Raji (cell line): Measurements from ENCODE around the gene FBXO36.
A peak's percentile ranks its signal among the peaks of the same experiment; 100 is the strongest.

ENCODE experiments used
- POLR2A ChIP-seq: IDR thresholded peaks from 2 replicates; pipeline ENCODE4 v1.6.1; 2011; ENCODE audit warnings: low read depth, low read length, control low read depth; ENCODE audit not compliant: insufficient read depth

The FBXO36 gene

DNA sequence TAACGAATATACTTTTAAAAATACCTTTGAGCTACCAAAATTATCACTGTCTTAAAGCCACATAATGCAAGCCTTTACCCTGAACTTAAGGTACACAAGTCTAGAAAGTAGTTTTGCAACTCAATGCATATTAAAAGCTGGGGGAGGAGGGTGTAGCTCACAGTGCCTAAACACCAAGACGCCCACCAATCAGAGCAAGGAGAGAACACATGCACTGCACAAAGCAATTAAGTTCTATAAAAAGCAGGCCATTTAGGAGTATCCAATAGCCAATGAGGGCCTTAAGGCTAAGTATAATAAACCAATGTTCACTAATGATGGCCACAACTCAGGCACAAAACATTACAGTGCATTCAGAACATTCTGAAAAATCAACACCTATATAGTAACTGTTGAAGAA lies 16.7 kb upstream of the FBXO36 start:
- TF ChIP-seq POLR2A: no peak

DNA sequence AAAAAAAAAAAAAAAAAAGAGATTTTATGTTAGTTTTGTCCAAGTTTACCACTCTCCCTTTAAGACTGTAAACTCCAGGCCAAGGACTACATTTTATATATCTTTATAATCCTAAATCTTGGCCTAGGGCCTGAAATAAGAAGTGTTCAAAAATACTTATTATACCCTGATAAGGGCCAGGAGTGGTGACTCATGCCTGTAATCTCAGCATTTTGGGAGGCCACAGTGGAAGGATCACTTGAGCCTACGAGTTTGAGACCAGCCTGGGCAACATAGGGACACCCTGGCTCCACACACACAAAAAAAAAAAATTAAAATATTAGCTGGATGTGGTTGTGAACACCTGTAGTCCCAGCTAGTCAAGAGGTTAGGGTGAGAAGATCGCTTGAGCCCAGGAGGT lies 13.2 kb upstream of the FBXO36 start:
- TF ChIP-seq POLR2A: no peak

DNA sequence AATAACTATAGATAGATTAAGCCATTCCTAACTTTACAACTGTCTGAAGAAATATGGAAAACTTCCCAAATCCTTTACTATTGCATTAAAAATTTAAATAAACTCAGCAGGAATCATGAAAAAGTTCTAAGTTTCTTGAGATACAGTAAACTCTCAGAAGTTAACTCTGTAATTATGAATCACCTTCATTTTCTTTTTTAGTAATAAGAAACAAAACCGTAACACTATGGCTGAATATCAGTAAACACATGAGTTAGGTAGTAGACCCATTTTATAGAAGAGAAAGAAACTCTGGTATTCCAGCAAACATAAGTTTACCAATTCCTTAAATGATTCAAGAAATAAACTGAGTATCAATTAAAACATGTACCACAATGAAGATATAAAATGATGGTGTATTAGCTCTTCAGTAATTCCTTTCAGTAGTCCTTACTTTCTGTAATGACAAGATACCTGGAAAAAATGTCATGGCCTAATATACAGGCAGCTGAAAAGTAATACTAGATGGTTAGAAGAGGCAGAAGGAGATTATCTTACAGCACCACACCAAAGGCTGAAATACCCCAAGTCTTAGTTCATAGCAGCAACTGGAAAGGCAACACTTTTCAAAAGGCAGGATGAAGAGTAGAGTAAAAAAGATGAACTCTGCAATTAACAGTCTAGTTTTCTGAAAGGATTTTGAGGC lies 12.0 kb upstream of the FBXO36 start:
- no peak for TF ChIP-seq POLR2A

DNA sequence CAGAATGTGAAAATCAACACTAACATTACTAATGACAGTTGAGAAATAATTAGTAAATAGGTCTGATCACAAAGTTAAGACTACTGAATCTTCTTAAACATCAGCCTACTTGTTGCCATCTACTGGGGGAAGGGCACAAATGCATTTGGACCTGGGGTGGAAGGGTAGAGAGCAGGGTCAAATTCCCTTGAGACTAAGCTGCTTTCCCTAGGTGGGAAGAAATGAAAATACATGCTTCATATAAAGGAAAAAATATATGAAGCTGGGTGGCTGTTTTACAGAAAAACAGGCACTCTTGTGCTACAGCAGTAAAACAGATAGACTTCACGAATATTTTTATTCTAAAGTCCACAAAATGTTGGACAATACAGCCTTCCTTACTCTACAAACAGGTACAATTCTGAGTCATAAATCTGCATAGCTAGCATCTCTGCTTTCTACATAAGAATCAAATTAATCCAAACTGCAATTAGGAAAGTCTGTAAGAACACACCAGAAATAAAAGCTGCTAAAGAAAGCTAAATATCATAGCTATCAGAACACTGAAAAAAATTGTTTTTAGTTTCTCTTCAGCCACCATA lies 11.4 kb upstream of the FBXO36 start:
- TF ChIP-seq POLR2A: no peak

DNA sequence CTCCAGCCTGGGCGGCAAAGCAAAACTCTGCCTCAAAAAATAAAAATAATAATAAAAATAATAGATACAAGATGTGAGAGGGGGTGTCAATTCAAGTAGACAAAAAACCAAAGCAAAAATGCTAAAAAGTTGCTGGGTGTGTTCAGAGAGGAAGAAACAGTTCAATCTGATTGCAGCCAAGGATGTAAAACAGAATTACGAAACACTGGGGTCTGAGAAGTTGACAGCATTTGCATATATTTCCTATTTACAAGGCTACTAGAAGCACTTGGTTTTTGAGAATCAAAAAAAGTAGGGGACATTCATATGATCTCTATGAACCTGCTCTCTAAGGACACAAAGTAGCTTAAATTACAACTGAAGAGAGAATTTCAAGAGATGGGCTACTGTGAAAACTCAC lies 8.1 kb upstream of the FBXO36 start:
- no peak for TF ChIP-seq POLR2A

DNA sequence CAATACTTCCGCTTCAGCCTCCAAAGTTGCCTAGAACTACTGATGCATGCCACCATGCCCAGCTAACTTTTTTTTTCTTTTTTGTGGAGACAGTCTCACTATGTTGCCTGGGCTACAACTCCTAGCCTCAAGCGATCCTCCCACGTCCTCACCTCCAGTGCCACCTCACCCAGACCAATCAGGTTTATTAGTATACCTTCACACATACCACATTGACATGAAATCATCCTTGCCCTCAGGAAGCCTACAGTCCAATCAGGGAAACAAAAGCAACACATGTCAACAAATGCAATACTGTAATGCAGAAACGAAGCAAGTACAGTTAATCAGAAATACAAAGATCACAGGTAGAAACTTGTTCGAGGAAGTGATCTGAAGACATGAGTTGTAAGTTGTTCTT lies 4.5 kb upstream of the FBXO36 start:
- no peak for TF ChIP-seq POLR2A

DNA sequence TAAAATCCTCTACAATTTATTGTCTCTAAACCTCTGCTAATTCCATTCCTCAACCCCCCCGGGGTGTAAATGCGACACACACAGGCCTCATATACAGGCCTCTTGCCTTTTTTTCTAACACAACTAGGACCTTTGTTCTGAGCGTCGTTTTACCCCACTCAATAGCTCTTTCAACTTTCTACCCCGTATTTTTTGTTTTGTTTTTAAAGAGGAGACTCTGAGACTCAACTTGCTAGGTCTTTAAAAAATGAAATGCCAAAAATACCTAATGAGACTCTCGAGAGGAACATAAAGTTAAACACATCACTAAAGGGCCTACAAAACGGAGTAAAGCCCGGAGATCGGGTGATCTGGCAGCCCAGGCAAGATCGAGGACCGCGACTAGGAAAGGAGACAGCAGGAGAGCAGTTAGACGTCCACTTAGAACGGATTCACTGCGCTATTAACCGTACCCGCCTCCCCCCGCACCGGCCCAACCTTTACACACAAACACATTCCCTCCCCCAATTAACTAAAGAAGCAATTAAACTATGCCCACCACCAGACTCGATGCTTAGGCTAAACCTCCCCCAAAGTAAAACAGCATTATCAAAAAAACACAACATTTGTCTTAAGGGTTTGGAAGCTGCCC lies 2.2 kb upstream of the FBXO36 start:
- no peak for TF ChIP-seq POLR2A

DNA sequence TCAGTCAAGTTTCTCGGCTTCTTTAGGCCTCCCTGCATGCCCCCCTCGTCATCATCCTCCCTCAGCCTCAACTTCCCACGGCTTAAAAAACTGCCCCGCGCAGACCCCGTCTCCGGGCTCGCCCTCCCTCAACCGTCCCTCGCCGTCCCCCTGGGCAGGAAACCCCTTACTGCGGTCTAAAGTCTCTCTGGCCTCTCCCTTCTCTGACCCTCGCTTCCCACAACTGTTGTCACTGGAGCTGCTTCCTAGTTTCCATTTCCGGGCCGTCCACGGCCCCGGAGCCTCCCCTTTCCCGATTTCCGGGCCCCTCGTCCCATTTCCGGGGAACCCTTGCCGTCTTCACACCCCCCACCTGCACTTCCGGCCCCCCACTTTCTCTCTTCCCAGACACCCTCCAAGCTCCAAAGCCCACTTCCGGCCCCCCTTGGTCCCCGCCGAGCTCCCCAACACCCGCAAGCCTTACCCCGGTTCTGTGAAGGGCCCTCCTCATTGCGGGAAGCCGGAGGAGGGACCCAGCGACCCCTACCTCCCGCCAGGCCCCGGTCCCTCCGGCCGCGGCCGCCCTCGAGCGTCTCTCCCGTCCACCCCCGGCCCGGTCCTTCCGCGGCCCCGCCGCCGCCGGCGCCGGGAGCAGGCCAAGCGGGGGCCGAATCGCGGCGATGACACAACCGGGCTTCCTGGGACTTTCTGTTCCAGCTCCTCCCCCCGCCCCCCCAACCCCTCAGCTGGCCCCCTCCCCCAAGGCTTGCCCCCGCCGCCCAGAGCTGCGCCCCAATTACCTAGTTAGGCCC lies 1.0 kb upstream of the FBXO36 start:
- TF ChIP-seq POLR2A: no peak

DNA sequence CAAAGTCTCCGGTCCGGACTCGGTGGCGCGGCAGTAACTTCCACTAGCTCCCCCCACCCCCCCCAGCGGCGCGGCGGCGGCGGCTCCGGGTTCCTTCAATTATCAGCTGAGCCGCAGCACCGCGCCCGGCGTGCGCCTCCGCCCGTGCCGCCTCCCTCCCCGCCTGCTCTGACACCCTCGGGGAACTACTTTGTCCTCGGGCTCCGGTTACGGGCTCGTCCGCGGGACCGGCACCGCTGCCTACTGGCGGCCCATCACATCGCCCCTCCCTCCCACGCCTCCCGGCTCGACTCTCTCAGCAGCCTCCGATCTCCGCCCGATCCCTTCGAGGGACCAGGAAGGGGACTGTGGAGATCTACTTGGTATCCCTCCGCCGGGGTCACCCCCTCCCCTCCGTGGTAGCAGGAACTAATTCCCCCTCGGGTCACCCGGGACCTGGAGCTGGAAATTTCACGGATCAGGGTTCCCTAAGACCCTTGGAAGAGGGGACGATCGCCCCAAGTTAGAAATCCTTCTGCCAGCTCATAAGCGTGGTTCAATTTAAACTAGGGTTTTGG lies 333 bp upstream of the FBXO36 start, which contains the start of gene TRIP12:
TSS of gene TRIP12 (minus strand) at position 118 of the 557 bp plus-strand sequence. CDS start 41,930 bp downstream, outside the sequence.
- TF ChIP-seq POLR2A: peak; percentile 38; the same call in 1 of the 2 replicates

DNA sequence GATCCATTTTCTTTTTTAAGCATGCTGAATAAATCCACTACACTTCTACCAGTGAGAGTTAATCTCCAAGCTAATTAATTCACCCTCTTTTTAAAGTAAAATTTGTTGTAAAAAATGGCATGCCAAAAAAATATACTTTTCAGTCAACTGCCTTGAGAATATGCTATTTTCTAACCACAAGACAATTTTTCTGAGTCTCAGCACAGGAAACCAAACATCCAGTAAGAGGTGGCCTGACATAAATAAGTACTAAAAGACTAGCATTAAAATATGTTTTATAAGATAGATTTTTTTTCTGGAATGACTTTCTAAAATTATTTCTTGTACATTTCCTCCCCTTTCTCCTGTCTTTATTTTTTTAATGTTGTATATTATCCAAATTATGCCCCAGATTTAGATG lies 2.9 kb downstream of the FBXO36 start:
- no peak for TF ChIP-seq POLR2A

DNA sequence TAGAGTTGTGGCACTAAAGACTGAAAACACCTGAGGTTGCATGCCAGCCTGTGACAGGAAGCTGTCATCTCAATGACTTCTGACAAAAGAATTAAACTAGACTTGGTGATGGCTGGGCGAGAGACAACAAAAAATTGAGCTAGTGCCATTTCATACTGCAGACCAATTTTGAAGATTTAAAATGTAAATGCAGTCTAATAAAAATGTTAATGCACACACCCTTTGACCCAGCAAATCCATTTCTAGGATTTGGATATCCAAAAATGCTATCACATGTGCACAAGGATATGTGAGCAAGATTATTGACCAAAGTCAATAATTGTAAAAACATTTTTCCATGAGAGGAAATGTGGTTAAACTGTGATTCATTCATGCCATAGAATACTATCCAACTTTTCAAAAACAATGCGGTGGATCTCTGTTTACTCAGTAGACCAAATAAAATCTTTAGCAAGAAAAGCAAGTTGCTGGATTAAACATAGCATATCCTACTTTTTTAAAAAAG lies 5.6 kb downstream of the FBXO36 start:
- TF ChIP-seq POLR2A: no peak

DNA sequence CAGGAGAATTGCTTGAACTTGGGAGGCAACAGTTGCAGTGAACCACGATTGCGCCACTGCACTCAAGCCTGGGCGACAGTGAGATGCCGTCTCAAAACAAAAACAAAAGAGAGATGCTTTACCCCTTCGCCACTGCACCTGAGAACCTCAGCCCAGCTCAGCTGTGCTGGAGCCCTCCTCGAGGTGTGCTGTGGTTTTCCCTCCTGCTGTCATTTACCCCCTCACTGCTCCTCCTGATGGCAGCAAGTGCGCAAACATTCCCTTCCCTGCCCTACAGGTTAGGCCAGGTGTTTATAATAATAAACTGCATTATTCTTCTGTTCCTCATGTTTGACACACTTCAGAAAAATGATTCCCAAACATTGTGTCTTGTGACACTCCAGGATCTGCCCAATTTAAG lies 8.4 kb downstream of the FBXO36 start:
- no peak for TF ChIP-seq POLR2A

DNA sequence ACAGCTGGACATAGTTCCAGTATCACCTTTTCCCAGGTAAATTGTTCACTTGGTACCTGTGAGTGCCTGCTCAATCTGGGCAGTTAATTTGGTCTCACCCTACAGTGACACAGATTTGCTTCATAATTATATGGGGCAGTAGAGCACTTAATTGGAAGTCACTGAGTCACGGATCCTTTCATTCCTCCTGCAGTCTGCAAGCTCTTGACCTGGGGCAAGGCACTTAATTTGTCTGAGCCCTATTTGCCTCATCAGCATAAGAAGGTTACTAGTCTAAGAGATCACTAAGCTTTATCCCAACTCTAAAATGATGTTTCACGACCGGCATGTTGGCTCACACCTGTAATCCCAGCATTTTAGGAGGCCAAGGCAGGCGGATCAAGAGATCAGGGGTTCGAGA lies 8.9 kb downstream of the FBXO36 start:
- no peak for TF ChIP-seq POLR2A

DNA sequence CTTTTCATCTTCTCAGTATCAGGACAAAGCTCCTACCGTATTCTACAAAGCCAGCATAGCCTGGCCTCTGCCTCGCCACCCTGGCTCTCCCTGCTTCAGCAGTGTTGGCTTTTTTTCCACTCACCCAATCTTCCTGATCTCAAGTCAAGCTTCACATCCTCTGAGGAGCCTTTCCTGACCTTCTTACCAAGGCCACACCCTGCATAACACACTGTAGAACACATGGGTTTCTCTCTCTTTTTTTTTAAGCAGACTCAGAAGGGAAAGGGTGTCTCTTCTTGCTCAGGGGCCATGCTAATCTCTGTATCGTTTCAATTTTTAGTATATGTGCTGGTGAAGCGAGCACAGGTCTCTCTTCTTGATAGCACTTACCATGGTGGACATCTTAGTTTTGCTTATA lies 15.2 kb downstream of the FBXO36 start:
- no peak for TF ChIP-seq POLR2A

DNA sequence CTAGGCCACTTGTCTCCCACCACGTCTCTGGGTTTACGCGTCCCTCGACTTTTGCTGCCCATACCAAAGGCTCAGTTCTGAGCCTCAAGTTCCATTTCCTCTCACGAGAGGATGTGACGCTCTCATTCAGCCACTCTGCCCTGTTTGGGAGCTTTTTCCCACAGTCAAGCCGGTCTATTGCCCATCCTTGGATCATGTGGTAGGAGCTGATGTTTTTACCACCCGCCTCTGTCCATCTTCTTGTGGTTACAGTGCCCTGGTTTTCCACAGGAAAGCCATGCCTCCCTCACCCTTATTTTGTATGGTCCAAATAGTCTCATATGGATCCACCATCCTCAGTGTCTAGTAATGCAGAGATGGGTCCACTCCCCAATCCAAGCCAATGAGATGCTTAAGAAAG lies 20.4 kb downstream of the FBXO36 start:
- TF ChIP-seq POLR2A: no peak
